GM13976 (cell line): ENCODE data around the gene BICDL1.
A peak's percentile ranks its signal among the peaks of the same experiment; 100 is the strongest.

Experiments
- DNase-seq: peaks from one replicate; pipeline ENCODE4 v3.0.0; 2012; ENCODE audit warnings: low spot score
- in situ Hi-C: fragments of 300-500 bp; cut with MboI; formaldehyde crosslinking; loops from one replicate; pipeline ENCODE4 v1.12.0; 2022; ENCODE audit warnings: low sequenced_read_pairs, mixed read lengths, inconsistent platforms; ENCODE audit not compliant: unreplicated experiment
- TF ChIP-seq, protein P1 (sequence below): IDR thresholded peaks from 2 replicates; pipeline ENCODE4 v1.5.1; 2012; ENCODE audit warnings: borderline replicate concordance, mild to moderate bottlenecking; ENCODE audit not compliant: insufficient read depth; ENCODE audit errors: extremely low read depth, missing control alignments, control extremely low read depth

The BICDL1 gene, protein sequence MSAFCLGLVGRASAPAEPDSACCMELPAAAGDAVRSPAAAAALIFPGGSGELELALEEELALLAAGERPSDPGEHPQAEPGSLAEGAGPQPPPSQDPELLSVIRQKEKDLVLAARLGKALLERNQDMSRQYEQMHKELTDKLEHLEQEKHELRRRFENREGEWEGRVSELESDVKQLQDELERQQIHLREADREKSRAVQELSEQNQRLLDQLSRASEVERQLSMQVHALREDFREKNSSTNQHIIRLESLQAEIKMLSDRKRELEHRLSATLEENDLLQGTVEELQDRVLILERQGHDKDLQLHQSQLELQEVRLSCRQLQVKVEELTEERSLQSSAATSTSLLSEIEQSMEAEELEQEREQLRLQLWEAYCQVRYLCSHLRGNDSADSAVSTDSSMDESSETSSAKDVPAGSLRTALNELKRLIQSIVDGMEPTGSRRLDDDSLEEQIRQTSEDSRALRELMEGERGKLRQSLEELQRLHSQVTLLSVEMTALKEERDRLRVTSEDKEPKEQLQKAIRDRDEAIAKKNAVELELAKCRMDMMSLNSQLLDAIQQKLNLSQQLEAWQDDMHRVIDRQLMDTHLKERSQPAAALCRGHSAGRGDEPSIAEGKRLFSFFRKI

DNA sequence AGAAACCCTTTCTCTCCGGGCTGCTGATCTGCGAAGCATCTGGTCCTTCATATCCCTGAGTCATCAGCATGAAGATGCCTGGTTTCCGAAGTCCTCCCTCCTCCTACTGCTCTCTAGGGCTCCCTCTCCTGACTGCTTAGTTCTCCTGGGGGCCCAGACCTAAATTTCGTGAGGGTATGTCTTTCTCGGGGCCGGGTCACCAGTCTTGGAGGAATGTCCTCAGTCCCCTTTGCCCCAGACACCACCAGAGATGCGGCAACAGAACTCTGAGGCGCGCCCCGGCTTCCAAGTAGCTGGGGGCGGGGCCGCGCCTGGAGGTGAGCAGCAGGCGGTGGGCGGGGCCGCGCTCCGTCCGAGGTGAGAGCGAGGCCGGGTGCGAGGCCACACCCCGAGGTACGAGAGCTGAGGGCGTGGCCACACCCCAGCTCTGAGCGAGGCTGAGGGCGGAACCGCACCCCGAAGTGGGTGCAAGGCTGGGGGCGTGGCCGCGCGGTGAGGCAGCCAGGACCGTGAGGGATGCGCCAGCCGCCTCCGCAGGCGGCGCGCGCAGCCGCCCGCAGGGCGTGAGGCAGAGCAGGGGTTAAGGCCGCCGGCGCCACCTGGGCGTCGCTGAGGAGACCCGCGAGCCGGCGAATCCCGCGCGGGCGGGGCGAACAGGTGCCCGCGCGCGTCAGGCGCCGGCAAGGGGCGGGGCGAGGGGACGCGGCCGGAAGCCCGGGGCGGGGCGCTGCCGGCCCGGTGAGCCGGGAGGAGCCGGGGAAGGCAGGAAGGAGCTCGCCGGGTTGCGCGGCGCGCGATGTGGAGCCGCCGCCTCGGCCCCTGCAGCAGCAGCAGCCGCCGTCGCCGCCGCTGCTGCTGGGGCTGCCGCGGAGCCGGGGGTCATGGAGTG, at the start of gene BICDL1:
Gene BICDL1 (plus strand): TSS at position 765 of the 889 bp plus-strand sequence. CDS start 633 bp downstream, outside the sequence.
- in situ Hi-C loops: no loop called here

DNA sequence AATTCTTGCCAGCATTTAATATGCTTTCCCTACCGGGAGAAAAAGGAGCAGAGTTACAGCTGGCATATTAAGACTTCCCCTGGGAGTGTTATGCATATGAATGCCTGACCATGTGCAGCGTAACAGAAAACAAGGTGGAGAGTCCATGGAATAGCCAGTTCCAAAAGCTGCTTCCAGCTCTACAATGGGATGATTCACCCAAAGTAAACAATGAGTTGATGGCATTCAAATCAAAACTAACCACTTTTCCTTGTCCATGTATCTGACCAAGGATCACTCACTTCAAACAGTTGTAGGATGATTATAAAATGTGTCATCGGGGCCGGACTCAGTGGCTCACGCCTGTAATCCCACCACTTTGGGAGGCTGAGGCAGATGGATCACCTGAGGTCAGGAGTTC, 48.1 kb upstream of the BICDL1 start:
- TF ChIP-seq, protein P1, sequence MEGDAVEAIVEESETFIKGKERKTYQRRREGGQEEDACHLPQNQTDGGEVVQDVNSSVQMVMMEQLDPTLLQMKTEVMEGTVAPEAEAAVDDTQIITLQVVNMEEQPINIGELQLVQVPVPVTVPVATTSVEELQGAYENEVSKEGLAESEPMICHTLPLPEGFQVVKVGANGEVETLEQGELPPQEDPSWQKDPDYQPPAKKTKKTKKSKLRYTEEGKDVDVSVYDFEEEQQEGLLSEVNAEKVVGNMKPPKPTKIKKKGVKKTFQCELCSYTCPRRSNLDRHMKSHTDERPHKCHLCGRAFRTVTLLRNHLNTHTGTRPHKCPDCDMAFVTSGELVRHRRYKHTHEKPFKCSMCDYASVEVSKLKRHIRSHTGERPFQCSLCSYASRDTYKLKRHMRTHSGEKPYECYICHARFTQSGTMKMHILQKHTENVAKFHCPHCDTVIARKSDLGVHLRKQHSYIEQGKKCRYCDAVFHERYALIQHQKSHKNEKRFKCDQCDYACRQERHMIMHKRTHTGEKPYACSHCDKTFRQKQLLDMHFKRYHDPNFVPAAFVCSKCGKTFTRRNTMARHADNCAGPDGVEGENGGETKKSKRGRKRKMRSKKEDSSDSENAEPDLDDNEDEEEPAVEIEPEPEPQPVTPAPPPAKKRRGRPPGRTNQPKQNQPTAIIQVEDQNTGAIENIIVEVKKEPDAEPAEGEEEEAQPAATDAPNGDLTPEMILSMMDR: no peak
- no peak for DNase-seq
- in situ Hi-C loops: no loop called here

More for the DNA sequence above, at the start of gene BICDL1:
- TF ChIP-seq, protein P1: peak; percentile 5
- peak; percentile 97 for DNase-seq

DNA sequence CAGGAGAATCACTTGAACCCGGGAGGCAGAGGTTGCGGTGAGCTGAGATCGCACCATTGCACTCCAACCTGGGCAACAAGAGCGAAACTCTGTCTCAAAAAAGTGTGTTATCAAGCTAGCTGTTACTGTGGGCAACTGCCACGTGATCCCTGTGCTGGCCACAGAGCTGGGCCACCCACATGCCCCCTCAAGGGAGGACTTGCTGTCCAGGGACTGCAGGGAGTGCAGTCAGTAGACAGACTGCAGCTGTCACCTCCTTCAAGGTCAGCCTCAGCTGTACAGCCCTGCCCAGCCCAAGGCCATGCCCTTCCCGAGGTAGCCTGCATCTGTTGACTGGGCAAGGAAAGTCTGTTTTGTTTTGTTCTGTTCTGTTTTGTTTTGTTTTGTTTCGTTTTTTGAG, 46.6 kb upstream of the BICDL1 start:
- TF ChIP-seq, protein P1: no peak
- no peak for DNase-seq
- in situ Hi-C loops: no loop called here

DNA sequence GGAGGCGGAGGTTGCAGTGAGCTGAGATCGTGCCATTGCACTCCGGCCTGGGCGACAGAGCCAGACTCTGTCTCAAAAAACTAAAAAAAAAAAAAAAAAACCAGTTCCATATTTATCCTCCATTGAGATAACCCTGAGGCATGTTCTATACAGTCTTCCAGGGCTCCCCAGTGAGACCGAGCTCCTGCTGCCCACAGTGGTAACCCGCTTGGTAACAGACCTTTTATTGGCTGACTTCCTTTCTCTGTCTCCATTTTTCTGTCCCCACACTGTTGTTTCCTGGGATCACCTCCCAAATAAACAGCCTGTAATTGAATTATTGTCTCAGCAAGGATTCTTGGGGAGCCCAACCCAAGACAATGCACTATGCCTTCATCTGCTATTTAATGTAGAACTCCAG, 42.8 kb upstream of the BICDL1 start:
- TF ChIP-seq, protein P1: no peak
- in situ Hi-C loops: no loop called here
- DNase-seq: no peak

DNA sequence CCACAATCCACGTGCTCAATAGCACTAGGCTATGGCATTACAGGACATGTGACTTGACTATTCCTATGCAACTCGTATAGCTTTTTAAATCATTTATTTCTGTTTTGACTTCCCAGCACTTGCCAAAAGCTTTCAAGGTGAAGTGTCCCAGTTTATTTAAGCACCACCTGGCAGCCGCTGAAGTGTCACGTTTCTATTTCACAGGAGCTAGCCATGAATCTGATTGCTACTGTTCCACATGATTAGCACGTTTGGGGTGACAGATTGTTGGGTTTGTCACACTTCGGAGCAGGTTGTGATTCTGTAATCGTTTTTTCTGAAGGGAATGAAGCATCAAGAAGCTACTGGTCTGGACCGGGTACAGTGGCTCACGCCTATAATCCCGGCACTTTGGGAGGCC, 39.9 kb upstream of the BICDL1 start:
- TF ChIP-seq, protein P1: no peak
- DNase-seq: no peak
- in situ Hi-C loops: no loop called here

DNA sequence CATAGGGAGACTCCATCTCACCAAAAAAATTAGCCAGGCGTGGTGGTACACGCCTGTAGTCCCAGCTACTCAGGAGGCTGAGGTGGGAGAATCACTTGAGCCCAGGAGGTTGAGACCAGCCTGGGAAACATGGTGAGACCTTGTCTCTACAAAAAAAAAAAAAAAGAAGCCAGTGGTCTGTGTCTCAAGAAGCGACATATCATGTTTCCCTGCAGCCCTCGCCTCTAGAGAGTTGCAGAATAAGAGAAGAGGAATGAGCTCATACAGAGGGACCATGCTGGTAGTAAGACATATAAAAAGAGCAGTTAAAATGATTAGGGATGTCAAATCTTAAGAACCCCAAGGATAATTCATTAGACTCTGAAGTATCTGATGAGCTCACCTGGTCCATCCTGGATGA, 39.4 kb upstream of the BICDL1 start:
- no peak for DNase-seq
- TF ChIP-seq, protein P1: no peak
- in situ Hi-C loops: no loop called here
